Measurements from ENCODE around the gene ITIH4.

Gene ITIH4

GRCh38 chr3:52841981-52842340 lies 11.5 kb upstream of the ITIH4 start:
- DNase-seq (ENCODE audit: low spot score): no peak
- Histone ChIP-seq H3K4me3 (no peak overlapping the region), H3K27ac (peak overlapping the region in 1 of 2 donors; percentile 93)
- no peak for TF ChIP-seq CTCF (IDR thresholded peaks at IDR 0.05)

DNA sequence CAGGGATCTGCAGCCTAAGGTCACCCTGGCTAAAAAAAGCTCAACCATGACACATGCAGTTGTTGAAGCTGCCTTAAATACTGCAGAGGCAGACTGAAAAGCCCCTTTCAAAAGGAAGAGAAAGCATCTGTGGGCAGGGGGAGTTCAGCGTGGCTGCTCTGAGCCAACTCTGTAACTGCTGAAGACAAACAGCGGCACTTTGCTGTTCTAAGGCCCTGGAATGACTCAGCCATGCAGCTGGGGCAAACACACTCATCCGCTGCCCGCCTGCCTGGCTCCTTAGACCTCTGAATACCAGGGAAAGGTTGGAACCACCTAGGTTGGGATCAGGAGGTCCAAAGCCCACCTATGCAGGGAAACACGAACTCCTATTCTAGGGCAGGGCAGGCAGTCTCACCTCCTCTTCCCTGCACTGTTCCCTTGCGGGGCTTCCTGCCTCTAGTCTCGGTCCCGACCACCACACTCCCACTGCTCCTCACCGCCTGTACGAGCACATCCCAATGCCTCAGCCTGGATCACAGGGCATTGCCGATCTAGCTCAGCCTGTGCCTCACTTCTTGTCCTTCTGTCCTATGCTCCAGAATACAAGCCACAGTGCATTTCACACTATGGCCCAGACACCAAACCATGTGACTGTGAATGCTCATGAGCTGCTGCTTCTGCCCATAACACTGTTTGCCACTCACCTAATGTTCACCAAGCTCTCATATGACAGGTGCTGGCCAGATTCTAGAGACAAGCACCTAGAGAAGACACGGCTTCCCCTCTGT lies 10.9 kb upstream of the ITIH4 start:
- TF ChIP-seq CTCF (IDR thresholded peaks at IDR 0.05): no peak
- DNase-seq (ENCODE audit: low spot score): no peak
- Histone ChIP-seq H3K27ac (peak overlapping the region in 1 of 2 donors; percentile 93), H3K4me3 (no peak overlapping the region)

GRCh38 chr3:52839892-52840545 lies 9.5 kb upstream of the ITIH4 start:
- no peak for TF ChIP-seq CTCF (IDR thresholded peaks at IDR 0.05)
- no peak overlapping the region for H3K27ac ChIP-seq
- no peak overlapping the region for H3K4me3 ChIP-seq
- no peak for DNase-seq (ENCODE audit: low spot score)

GRCh38 chr3:52839268-52839575 lies 8.8 kb upstream of the ITIH4 start:
- no peak for DNase-seq (ENCODE audit: low spot score)
- Histone ChIP-seq H3K27ac (no peak overlapping the region), H3K4me3 (no peak overlapping the region)
- no peak for TF ChIP-seq CTCF (IDR thresholded peaks at IDR 0.05)

GRCh38 chr3:52838561-52839267 lies 8.2 kb upstream of the ITIH4 start:
- H3K4me3 ChIP-seq: no peak overlapping the region
- no peak for TF ChIP-seq CTCF (IDR thresholded peaks at IDR 0.05)
- H3K27ac ChIP-seq: no peak overlapping the region
- no peak for DNase-seq (ENCODE audit: low spot score)

GRCh38 chr3:52836986-52837385 lies 6.5 kb upstream of the ITIH4 start:
- no peak for TF ChIP-seq CTCF (IDR thresholded peaks at IDR 0.05)

More at GRCh38 chr3:52836986-52837385, 6.5 kb upstream of the ITIH4 start:
- H3K4me3 ChIP-seq: no peak overlapping the region
- DNase-seq (ENCODE audit: low spot score): no peak
- peak overlapping the region in 1 of 2 donors; percentile 97 for H3K27ac ChIP-seq
